Spleen (tissue), 7 donors: ENCODE results near the gene COPS8.

Source experiments
- CTCF ChIP-seq, 11 experiments: fragments of 200-600 bp in 7 of 11; fragments of 450-650 bp in 4 of 11; sonication (generic) in 4 of 11; IDR thresholded peaks in 8 of 11; conservative IDR thresholded peaks in 3 of 11; 1 replicate in 7 of 11; 2 replicates in 4 of 11; pipeline versions ENCODE4 v1.4.0 to v1.8.0; 2016 to 2021; ENCODE audit warnings: antibody characterized with exemption in 11 of 11, inconsistent platforms in 4 of 11, mild to moderate bottlenecking in 1 of 11
- POLR2A ChIP-seq, 3 donors: fragments of 450-650 bp; IDR thresholded peaks; one replicate each; pipeline ENCODE4 v1.5.1; 2017; ENCODE audit warnings: antibody characterized with exemption in 3 of 3, mild to moderate bottlenecking in 1 of 3
- POLR2AphosphoS5 ChIP-seq, 3 donors: sonication (generic); formaldehyde crosslinking; IDR thresholded peaks; one replicate each; pipeline ENCODE4 v1.5.1; 2017; ENCODE audit warnings: antibody characterized with exemption in 3 of 3
- donor health status: DM: no; HTN: no; CAD: no; lungs with moderate emphysema.
- donor health status: DM: no; HTN: no; CAD: no.
- donor health status: DM: no; HTN: no; CAD: no.

GRCh38 chr2:237064203-237065070 lies 21.3 kb upstream of the COPS8 start:
- TF ChIP-seq POLR2A (IDR thresholded peaks at IDR 0.05) (no peak), CTCF (IDR thresholded peaks at IDR 0.05 in 8 of 11, conservative IDR thresholded peaks at IDR 0.05 in 3 of 11) (no peak), POLR2AphosphoS5 (IDR thresholded peaks at IDR 0.05) (no peak)
